Mucosa of descending colon (tissue), 3 donors: ENCODE data around the gene GZMA. TPM values are rescaled to one million over a fixed set of nuclear protein-coding genes. Genes with fewer than 3 reads are reported as not detected.

Source experiments
- ATAC-seq: fragments of 200-7000 bp; cut with Tn5 transposase; one replicate; pipeline ENCODE4 v1.9.1; 2020; ENCODE audit warnings: mild to moderate bottlenecking, moderate library complexity
- DNase-seq, 3 donors: peaks; one replicate each; pipeline ENCODE4 v3.0.0-alpha.2; 2020
- H3K36me3 ChIP-seq: fragments of 200-600 bp; one replicate; pipeline ENCODE4 v1.8.0; 2021; ENCODE audit warnings: low read depth, mild to moderate bottlenecking
- H3K4me1 ChIP-seq: fragments of 200-600 bp; one replicate; pipeline ENCODE4 v1.8.0; 2021; ENCODE audit warnings: low read depth, mild to moderate bottlenecking
- H3K4me3 ChIP-seq: fragments of 200-600 bp; one replicate; pipeline ENCODE4 v1.8.0; 2021; ENCODE audit warnings: mild to moderate bottlenecking
- H3K9me3 ChIP-seq: fragments of 200-600 bp; one replicate; pipeline ENCODE4 v1.8.0; 2021; ENCODE audit warnings: mild to moderate bottlenecking
- CTCF ChIP-seq: fragments of 200-600 bp; IDR thresholded peaks from one replicate; pipeline ENCODE4 v1.8.0; 2022; ENCODE audit warnings: antibody characterized with exemption, mild to moderate bottlenecking
- intact Hi-C, 2 donors: fragments of 100-400 bp; cut with DNase I in 1 of 2; cut with micrococcal nuclease in 1 of 2; formaldehyde crosslinking; loops; one replicate each; pipeline versions ENCODE4 v1.11.0 to v1.11.1; 2022; cut with DNase I, micrococcal nuclease
- total RNA-seq, 3 donors: library from RNA; stranded (reverse); fragmentation: NEBNext Ultra II Directional in 2 of 3; extraction: Animal tissue kit (Norgen Biotek cat#: 25700) in 2 of 3; gene quantifications; one replicate each; pipeline versions ENCODE4 v1.2.1 to v1.2.4, GENCODE V29; 2021 to 2023
- donor health status: DM: no; HTN: no; CAD: no; lungs with moderate emphysema.
- donor health status: DM: no; HTN: no; CAD: no.
- donor health status: DM: no; HTN: yes; CAD: no.

The GZMA gene
- total RNA-seq, 3 donors from 2014 or later: 9.0 to 17.2 (median 9.3) TPM

- DNase-seq (no peak), ATAC-seq (no peak)
- intact Hi-C loops: loop anchor here (10.0 kb wide), 2 partner anchors 197 to 237 kb away; no protein-coding TSS in a partner anchor
- no peak for TF ChIP-seq CTCF
- H3K4me1 ChIP-seq: no peaks in the 10 kb centered on the region
- no peaks in the 10 kb centered on the region for H3K9me3 ChIP-seq
- no peaks in the 10 kb centered on the region for H3K36me3 ChIP-seq
- no peak overlapping the region for H3K4me3 ChIP-seq
Measured at GRCh38 chr5:55141945-55142690, 39.7 kb downstream of the GZMA start.

- intact Hi-C loops: loop anchor here (10.0 kb wide), 2 partner anchors 199 to 239 kb away; no protein-coding TSS in a partner anchor
- no peak for DNase-seq
- H3K9me3 ChIP-seq: no peaks in the 10 kb centered on the region
- no peak for ATAC-seq
- no peaks in the 10 kb centered on the region for H3K4me1 ChIP-seq
- no peaks in the 10 kb centered on the region for H3K36me3 ChIP-seq
- no peak for TF ChIP-seq CTCF
- H3K4me3 ChIP-seq: no peak overlapping the region
Measured at GRCh38 chr5:55143624-55144023, 41.2 kb downstream of the GZMA start.

- DNase-seq (no peak), ATAC-seq (no peak)
- intact Hi-C loops: loop anchor here (10.0 kb wide), 2 partner anchors 201 to 241 kb away; no protein-coding TSS in a partner anchor
- Histone ChIP-seq H3K36me3 (no peaks in the 10 kb centered on the region), H3K4me3 (no peak overlapping the region), H3K9me3 (no peaks in the 10 kb centered on the region), H3K4me1 (no peaks in the 10 kb centered on the region)
- no peak for TF ChIP-seq CTCF
Measured at GRCh38 chr5:55146080-55146479, 43.6 kb downstream of the GZMA start.

GRCh38 chr5:55146543-55147151 is 44.2 kb downstream of the GZMA start:
- TF ChIP-seq CTCF: peak; percentile 83
- no peaks in the 10 kb centered on the region for H3K4me1 ChIP-seq
- H3K36me3 ChIP-seq: no peaks in the 10 kb centered on the region
- peak in 2 of 3 donors; percentile 79 to 90 for DNase-seq
- intact Hi-C loops: loop anchor here (10.0 kb wide), 2 partner anchors 202 to 242 kb away; no protein-coding TSS in a partner anchor
- ATAC-seq: peak; percentile 95
- H3K9me3 ChIP-seq: no peaks in the 10 kb centered on the region
- no peak overlapping the region for H3K4me3 ChIP-seq

GRCh38 chr5:55149308-55149795 is 46.9 kb downstream of the GZMA start:
- ATAC-seq: no peak
- no peak overlapping the region for H3K4me3 ChIP-seq
- no peak for DNase-seq
- H3K4me1 ChIP-seq: no peaks in the 10 kb centered on the region
- TF ChIP-seq CTCF: no peak
- no peaks in the 10 kb centered on the region for H3K9me3 ChIP-seq
- H3K36me3 ChIP-seq: no peaks in the 10 kb centered on the region
- intact Hi-C loops: loop anchor here (10.0 kb wide), 2 partner anchors 205 to 245 kb away; no protein-coding TSS in a partner anchor
